H1 (cell line): ENCODE results near the gene RASD2. TPM values are rescaled to one million over a fixed set of nuclear protein-coding genes. Genes with fewer than 3 reads are reported as not detected.

ENCODE experiments used
- CTCF ChIA-PET: fragments of 300-600 bp; sonication (Branson Sonifier 250); formaldehyde crosslinking; loops from one replicate; lab custom pipeline; 2021; ENCODE audit not compliant: partially characterized antibody; lab: Charles Lee
- POLR2A ChIA-PET: fragments of 300-600 bp; sonication (Branson Sonifier 250); formaldehyde crosslinking; loops from one replicate; lab custom pipeline; 2021; ENCODE audit warnings: inconsistent platforms; ENCODE audit not compliant: partially characterized antibody; lab: Charles Lee
- DNase-seq, 2 experiments: peaks; one replicate each; pipeline versions ENCODE4 v3.0.0 to v3.0.0-alpha.2; 2010 to 2022; ENCODE audit warnings: low spot score in 2 of 2, low read depth in 1 of 2, mixed read lengths in 1 of 2
- FAIRE-seq: peaks from 2 replicates; lab custom pipeline; 2011; peaks lifted over from hg19 to GRCh38; lab: Jason Lieb, UNC
- H2AFZ ChIP-seq: 2 replicates; pipeline ENCODE4 v1.8.1; 2012; ENCODE audit warnings: low read length, inconsistent platforms
- H2AK5ac ChIP-seq: 2 replicates; pipeline ENCODE4 v1.6.1; 2013; ENCODE audit warnings: low read depth, low read length
- H2BK120ac ChIP-seq: replicated peaks from 2 replicates; pipeline ENCODE3; 2013; ENCODE audit warnings: low read depth, low read length, inconsistent platforms
- H2BK12ac ChIP-seq: 2 replicates; pipeline ENCODE4 v1.6.1; 2013; ENCODE audit warnings: low read depth, low read length
- H2BK15ac ChIP-seq: 2 replicates; pipeline ENCODE4 v1.6.1; 2013; ENCODE audit warnings: low read length
- H2BK20ac ChIP-seq: 2 replicates; pipeline ENCODE4 v1.6.1; 2013; ENCODE audit warnings: low read length
- H2BK5ac ChIP-seq: 2 replicates; pipeline ENCODE4 v1.6.1; 2013; ENCODE audit warnings: low read depth, low read length
- H3K14ac ChIP-seq: 2 replicates; pipeline ENCODE4 v1.6.1; 2013; ENCODE audit warnings: inconsistent platforms; ENCODE audit not compliant: insufficient read length
- H3K18ac ChIP-seq: 2 replicates; pipeline ENCODE4 v1.6.1; 2013; ENCODE audit warnings: low read length; ENCODE audit errors: extremely low read depth
- H3K23ac ChIP-seq: 2 replicates; pipeline ENCODE4 v1.6.1; 2013; ENCODE audit warnings: inconsistent platforms; ENCODE audit not compliant: insufficient read length
- H3K23me2 ChIP-seq: 2 replicates; pipeline ENCODE4 v1.6.1; 2013; ENCODE audit warnings: low read depth, low read length
- H3K27ac ChIP-seq: 2 replicates; pipeline ENCODE4 v1.6.1; 2011; ENCODE audit warnings: low read depth, low read length, inconsistent platforms
- H3K27me3 ChIP-seq, 4 experiments: replicated peaks in 1 of 4; 1 replicate in 1 of 4; 2 replicates in 3 of 4; pipeline versions ENCODE4 v1.6.1 to v1.8.1; 2011 to 2013; ENCODE audit warnings: low read length in 3 of 4, mild to moderate bottlenecking in 3 of 4, inconsistent platforms in 2 of 4, mixed read lengths in 2 of 4, moderate library complexity in 1 of 4; ENCODE audit not compliant: control insufficient read depth in 3 of 4, insufficient read depth in 3 of 4; ENCODE audit errors: extremely low read depth in 1 of 4
- H3K36me3 ChIP-seq, 4 experiments: 2 replicates each; pipeline versions ENCODE4 v1.6.1 to v1.8.1; 2011 to 2013; ENCODE audit warnings: mild to moderate bottlenecking in 4 of 4, low read length in 3 of 4, moderate library complexity in 2 of 4, control low read depth in 1 of 4, inconsistent platforms in 1 of 4; ENCODE audit not compliant: insufficient read depth in 4 of 4, control insufficient read depth in 2 of 4
- H3K4ac ChIP-seq: replicated peaks from 2 replicates; pipeline ENCODE3; 2013; ENCODE audit warnings: low read length, low read depth, mixed read lengths, inconsistent platforms; ENCODE audit not compliant: insufficient read length
- H3K4me1 ChIP-seq, 4 experiments: replicated peaks in 1 of 4; 1 replicate in 1 of 4; 2 replicates in 3 of 4; pipeline versions ENCODE4 v1.6.1 to v1.8.1; 2011 to 2013; ENCODE audit warnings: low read length in 3 of 4, inconsistent platforms in 2 of 4, mixed read lengths in 1 of 4; ENCODE audit not compliant: insufficient read depth in 4 of 4, control insufficient read depth in 3 of 4
- H3K4me2 ChIP-seq, 2 experiments: 2 replicates each; pipeline versions ENCODE4 v1.6.1 to v1.8.1; 2011 to 2013; ENCODE audit warnings: low read depth in 2 of 2, low read length in 2 of 2, control low read depth in 1 of 2, inconsistent platforms in 1 of 2, mild to moderate bottlenecking in 1 of 2; ENCODE audit not compliant: insufficient read depth in 1 of 2
- H3K4me3 ChIP-seq, 4 experiments: fragments of 200-600, 300-600 bp in 1 of 4; sonication (generic), shearing (Covaris generic), sonication (Bioruptor Twin) in 1 of 4; 2 replicates each; pipeline versions ENCODE4 v1.5.1 to v1.8.1; 2011 to 2016; ENCODE audit warnings: low read length in 4 of 4, low read depth in 3 of 4, control low read depth in 2 of 4, inconsistent platforms in 2 of 4, mild to moderate bottlenecking in 2 of 4, mixed read lengths in 1 of 4, moderate library complexity in 1 of 4; ENCODE audit not compliant: insufficient read depth in 2 of 4; ENCODE audit errors: extremely low read depth in 1 of 4
- H3K56ac ChIP-seq: replicated peaks from 2 replicates; pipeline ENCODE3; 2013; ENCODE audit warnings: low read depth, mild to moderate bottlenecking, mixed read lengths, low read length, inconsistent platforms; ENCODE audit not compliant: insufficient read length
- H3K79me1 ChIP-seq: 2 replicates; pipeline ENCODE4 v1.6.1; 2013; ENCODE audit warnings: low read depth, low read length, control low read depth
- H3K79me2 ChIP-seq, 2 experiments: 2 replicates each; pipeline versions ENCODE4 v1.6.1 to v1.8.1; 2012 to 2013; ENCODE audit warnings: low read length in 2 of 2, mild to moderate bottlenecking in 2 of 2, inconsistent platforms in 1 of 2; ENCODE audit not compliant: insufficient read depth in 2 of 2, control insufficient read depth in 1 of 2
- H3K9ac ChIP-seq, 4 experiments: replicated peaks in 1 of 4; 1 replicate in 1 of 4; 2 replicates in 3 of 4; pipeline versions ENCODE4 v1.6.1 to v1.8.1; 2011 to 2013; ENCODE audit warnings: low read depth in 3 of 4, low read length in 3 of 4, control low read depth in 2 of 4, mild to moderate bottlenecking in 2 of 4, moderate library complexity in 2 of 4, inconsistent platforms in 1 of 4; ENCODE audit errors: extremely low read depth in 1 of 4
- H3K9me3 ChIP-seq, 2 experiments: 2 replicates each; pipeline versions ENCODE4 v1.6.1 to v1.8.1; 2012 to 2013; ENCODE audit warnings: mild to moderate bottlenecking in 2 of 2, moderate library complexity in 2 of 2, control low read depth in 1 of 2, inconsistent platforms in 1 of 2, low read depth in 1 of 2, low read length in 1 of 2, mixed read lengths in 1 of 2; ENCODE audit not compliant: insufficient read depth in 2 of 2
- H4K20me1 ChIP-seq, 2 experiments: replicated peaks in 1 of 2; 2 replicates each; pipeline versions ENCODE3 to v1.8.1; 2011 to 2013; ENCODE audit warnings: inconsistent platforms in 2 of 2, low read length in 2 of 2, mild to moderate bottlenecking in 1 of 2; ENCODE audit not compliant: insufficient read depth in 2 of 2, control insufficient read depth in 1 of 2
- H4K5ac ChIP-seq: 2 replicates; pipeline ENCODE4 v1.6.1; 2013; ENCODE audit warnings: low read length, low read depth, mixed read lengths, inconsistent platforms; ENCODE audit not compliant: insufficient read length
- H4K8ac ChIP-seq: 2 replicates; pipeline ENCODE4 v1.8.0; 2013; ENCODE audit warnings: mild to moderate bottlenecking, moderate library complexity, low read length, inconsistent platforms; ENCODE audit not compliant: insufficient read depth; ENCODE audit errors: extremely low read depth
- H4K91ac ChIP-seq: replicated peaks from 2 replicates; pipeline ENCODE3; 2013; ENCODE audit warnings: low read length, mixed read lengths, inconsistent platforms; ENCODE audit not compliant: insufficient read length
- CBX8 ChIP-seq: fragments of 300-800, 300-1000 bp; sonication (generic); IDR thresholded peaks from 2 replicates; pipeline ENCODE4 v1.7.1; 2016; ENCODE audit warnings: low read depth, low read length, borderline replicate concordance
- CHD1 ChIP-seq: IDR thresholded peaks from 2 replicates; pipeline ENCODE4 v1.6.1; 2012; ENCODE audit warnings: low read depth, low read length, improper control_type of control experiment
- CTBP2 ChIP-seq: IDR thresholded peaks from 2 replicates; pipeline ENCODE4 v1.7.0; 2011; ENCODE audit warnings: borderline replicate concordance, mild to moderate bottlenecking, moderate library complexity, mixed read lengths, low read length; ENCODE audit not compliant: insufficient read depth, insufficient read length
- EP300 ChIP-seq, 2 experiments: IDR thresholded peaks; 1 replicate in 1 of 2; 2 replicates in 1 of 2; pipeline ENCODE4 v1.6.1; 2011 to 2012; ENCODE audit warnings: low read depth in 2 of 2, low read length in 2 of 2, mild to moderate bottlenecking in 2 of 2, borderline replicate concordance in 1 of 2, inconsistent platforms in 1 of 2, moderate library complexity in 1 of 2
- JUND ChIP-seq: IDR thresholded peaks from 2 replicates; pipeline ENCODE4 v1.6.1; 2011; ENCODE audit warnings: mild to moderate bottlenecking, improper control_type of control experiment, low read length
- NANOG ChIP-seq: IDR thresholded peaks from 2 replicates; pipeline ENCODE4 v1.6.1; 2011; ENCODE audit warnings: low read length, low read depth, mild to moderate bottlenecking, inconsistent platforms; ENCODE audit not compliant: insufficient read depth, poor library complexity, severe bottlenecking
- NRF1 ChIP-seq: IDR thresholded peaks from 2 replicates; pipeline ENCODE4 v1.6.1; 2011; ENCODE audit warnings: mild to moderate bottlenecking, low read depth, low read length, improper control_type of control experiment
- RAD21 ChIP-seq, 2 experiments: IDR thresholded peaks in 1 of 2; conservative IDR thresholded peaks in 1 of 2; 2 replicates each; pipeline ENCODE4 v1.6.1; 2011; ENCODE audit warnings: low read depth in 2 of 2, low read length in 2 of 2, improper control_type of control experiment in 1 of 2, inconsistent platforms in 1 of 2, mild to moderate bottlenecking in 1 of 2, moderate library complexity in 1 of 2
- RBBP5 ChIP-seq: IDR thresholded peaks from 2 replicates; pipeline ENCODE4 v1.7.1; 2012; ENCODE audit warnings: low read depth, mild to moderate bottlenecking, inconsistent platforms, low read length, moderate library complexity, borderline replicate concordance
- SRF ChIP-seq: IDR thresholded peaks from 2 replicates; pipeline ENCODE4 v1.6.1; 2011; ENCODE audit warnings: mild to moderate bottlenecking, low read depth, low read length, moderate library complexity
- WGBS, 2 experiments: shearing (Covaris generic) in 1 of 2; methylation state at CpG; one replicate each; pipeline versions ENCODE4 v1.1.6 to v1.1.7; 2013 to 2015; ENCODE audit warnings: low lambda C conversion rate in 2 of 2, mixed read lengths in 2 of 2, inconsistent platforms in 1 of 2, low coverage in 1 of 2, missing lambda C conversion rate in 1 of 2; ENCODE audit not compliant: insufficient replicate concordance in 2 of 2, insufficient coverage in 1 of 2, insufficient read length in 1 of 2; ENCODE audit errors: extremely low coverage in 1 of 2, missing lambda C conversion rate in 1 of 2; 5-methylcytosine and 5-hydroxymethylcytosine counted together
- polyA plus RNA-seq, 7 experiments: library from polyadenylated mRNA; depleted of rRNA in 3 of 7; stranded (reverse) in 5 of 7; unstranded in 2 of 7; fragments of >200 nt in 5 of 7; fragments of 200-250 nt in 2 of 7; gene quantifications; 1 replicate in 5 of 7; 2 replicates in 1 of 7; 4 replicates in 1 of 7; pipeline versions ENCODE4 v1.2.1 to v1.2.3, GENCODE V29; 2011 to 2013; ENCODE audit warnings: missing spikeins in 2 of 7, mixed read lengths in 2 of 7
- total RNA-seq: library from RNA; stranded (reverse); fragmentation: NEBNext Ultra II Directional; extraction: Animal tissue kit (Norgen Biotek cat#: 25700); gene quantifications from 2 replicates; pipeline ENCODE4 v1.2.1, GENCODE V29; 2021
- TF ChIP-seq, protein P1 (sequence below): IDR thresholded peaks from 2 replicates; pipeline ENCODE4 v1.6.1; 2012; ENCODE audit warnings: low read length, inconsistent platforms

Gene RASD2
- total and polyA plus RNA-seq, 2 of the 8 experiments (the other 6 are each of a cell fraction or from before 2014, with no cell fraction given): 1.9 to 5.1 TPM

DNA sequence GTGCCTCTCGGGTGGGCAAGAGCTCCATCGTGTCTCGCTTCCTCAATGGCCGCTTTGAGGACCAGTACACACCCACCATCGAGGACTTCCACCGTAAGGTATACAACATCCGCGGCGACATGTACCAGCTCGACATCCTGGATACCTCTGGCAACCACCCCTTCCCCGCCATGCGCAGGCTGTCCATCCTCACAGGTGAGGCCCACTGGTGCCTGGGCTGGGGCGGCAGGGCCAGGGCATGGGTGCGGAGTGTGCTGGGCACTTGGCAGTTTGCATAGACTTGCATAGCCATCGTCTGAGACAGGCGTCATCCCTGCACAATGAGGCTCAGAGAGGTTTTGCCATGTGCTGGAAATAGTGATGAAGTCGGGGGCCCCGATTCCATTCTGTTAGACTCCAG, 6.3 kb downstream of the RASD2 start:
- FAIRE-seq (no peak), DNase-seq (no peak)
- Histone ChIP-seq H4K91ac (no peak overlapping the region), H3K4me2 (no peak overlapping the region), H3K9me3 (no peaks in the 10 kb centered on the region), H2BK20ac (no peak overlapping the region), H3K79me2 (no peaks in the 10 kb centered on the region), H2BK15ac (peak overlapping the region; percentile 53; the same call in 1 of the 2 replicates), H3K18ac (no peak overlapping the region), H3K4ac (no peak overlapping the region), H2AK5ac (no peak overlapping the region), H3K79me1 (no peaks in the 10 kb centered on the region), H3K36me3 (no peaks in the 10 kb centered on the region), H4K5ac (no peak overlapping the region), H3K27me3 (peaks cover 0 to 4% (median 2%) of the 10 kb centered on the region in 4 experiments; a peak in 2 of 7 replicates), H3K23me2 (no peaks in the 10 kb centered on the region; the same call in 1 of the 2 replicates), H3K27ac (no peak overlapping the region), H2AFZ (no peak overlapping the region), H2BK12ac (0 out of 2 replicates have a peak overlapping the region, but pooled peaks have one; percentile 50), H3K23ac (no peak overlapping the region), H3K4me3 (no peak overlapping the region), H3K4me1 (peaks cover 1 to 38% (median 19%) of the 10 kb centered on the region in 4 experiments), H3K56ac (no peak overlapping the region), H3K14ac (no peak overlapping the region), H3K9ac (no peak overlapping the region), H4K8ac (no peak overlapping the region), H2BK5ac (no peak overlapping the region), H4K20me1 (no peaks in the 10 kb centered on the region), H2BK120ac (no peak overlapping the region)
- 95% methylated on average over 18 of the region's 18 CpGs; no CpG with 5 or more reads in 1 of the 2 experiments for WGBS, 2 experiments
- CTCF ChIA-PET: interaction anchor here (0.6 to 1.9 kb wide), 8 partner anchors 8 to 116 kb away, joined by 3 to 10 read pairs (median 3); no protein-coding TSS in a partner anchor
- POLR2A ChIA-PET: interaction anchor here (1.2 kb wide), 1 partner anchor 10 kb away, joined by 4 read pairs; no protein-coding TSS in a partner anchor
- TF ChIP-seq JUND (no peak), SRF (no peak), EP300 (IDR thresholded peaks at IDR 0.05; ENCODE audit: borderline replicate concordance in 1 of 2, low read depth in 2 of 2, low read length in 2 of 2) (no peak), CBX8 (no peak), RBBP5 (no peak), CTBP2 (no peak), NRF1 (no peak), RAD21 (IDR thresholded peaks at IDR 0.05 in 1 of 2, conservative IDR thresholded peaks at IDR 0.05 in 1 of 2; ENCODE audit: low read depth in 2 of 2, low read length in 2 of 2) (no peak), CHD1 (no peak), NANOG (no peak)
- TF ChIP-seq, protein P1, sequence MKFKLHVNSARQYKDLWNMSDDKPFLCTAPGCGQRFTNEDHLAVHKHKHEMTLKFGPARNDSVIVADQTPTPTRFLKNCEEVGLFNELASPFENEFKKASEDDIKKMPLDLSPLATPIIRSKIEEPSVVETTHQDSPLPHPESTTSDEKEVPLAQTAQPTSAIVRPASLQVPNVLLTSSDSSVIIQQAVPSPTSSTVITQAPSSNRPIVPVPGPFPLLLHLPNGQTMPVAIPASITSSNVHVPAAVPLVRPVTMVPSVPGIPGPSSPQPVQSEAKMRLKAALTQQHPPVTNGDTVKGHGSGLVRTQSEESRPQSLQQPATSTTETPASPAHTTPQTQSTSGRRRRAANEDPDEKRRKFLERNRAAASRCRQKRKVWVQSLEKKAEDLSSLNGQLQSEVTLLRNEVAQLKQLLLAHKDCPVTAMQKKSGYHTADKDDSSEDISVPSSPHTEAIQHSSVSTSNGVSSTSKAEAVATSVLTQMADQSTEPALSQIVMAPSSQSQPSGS: no peak
